ENCODE results near the gene SLC6A3.

SLC6A3 gene

DNA sequence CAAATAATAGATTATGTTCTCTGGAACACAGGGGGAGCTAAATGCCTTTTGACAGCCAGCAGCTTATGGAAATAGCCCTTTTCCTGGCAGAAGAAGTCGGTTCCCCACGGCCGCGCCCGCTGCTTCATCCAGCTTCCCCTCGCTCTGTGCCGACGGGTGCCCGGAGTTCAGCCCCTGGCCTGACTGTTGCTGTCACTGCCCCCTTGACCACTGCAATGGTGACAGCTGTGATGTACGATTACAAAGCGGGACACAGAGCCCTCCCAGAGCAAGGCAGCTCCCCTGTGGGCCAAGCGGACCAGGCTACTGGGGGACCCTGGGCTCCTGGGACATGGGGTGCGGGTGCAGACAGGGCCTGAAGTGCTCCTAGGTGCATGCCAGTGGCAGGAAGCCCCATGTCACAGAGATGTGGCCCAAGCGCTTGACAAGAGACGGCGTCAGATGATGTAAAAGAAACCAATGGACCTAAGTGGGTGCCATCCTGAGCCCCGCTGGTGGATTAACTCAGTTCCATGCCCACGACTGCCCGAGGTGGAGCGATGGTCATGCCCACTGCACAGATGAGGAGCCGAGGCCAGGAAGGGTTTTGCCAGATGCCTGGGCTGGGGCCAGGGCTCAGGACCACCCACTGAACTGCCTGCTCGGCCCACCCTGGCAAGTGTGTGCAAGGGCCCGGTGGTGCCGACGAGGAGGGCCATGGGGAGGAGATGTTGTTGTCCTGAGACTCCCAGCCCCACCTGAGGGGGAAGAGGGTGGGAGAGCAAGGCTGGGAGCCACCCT is 87.1 kb downstream of the SLC6A3 start:
- DNase-seq (ENCODE audit: low read depth): no peak
- no peak overlapping the region for H3K4me3 ChIP-seq (ENCODE audit: low read length)
- TF ChIP-seq, protein P1, sequence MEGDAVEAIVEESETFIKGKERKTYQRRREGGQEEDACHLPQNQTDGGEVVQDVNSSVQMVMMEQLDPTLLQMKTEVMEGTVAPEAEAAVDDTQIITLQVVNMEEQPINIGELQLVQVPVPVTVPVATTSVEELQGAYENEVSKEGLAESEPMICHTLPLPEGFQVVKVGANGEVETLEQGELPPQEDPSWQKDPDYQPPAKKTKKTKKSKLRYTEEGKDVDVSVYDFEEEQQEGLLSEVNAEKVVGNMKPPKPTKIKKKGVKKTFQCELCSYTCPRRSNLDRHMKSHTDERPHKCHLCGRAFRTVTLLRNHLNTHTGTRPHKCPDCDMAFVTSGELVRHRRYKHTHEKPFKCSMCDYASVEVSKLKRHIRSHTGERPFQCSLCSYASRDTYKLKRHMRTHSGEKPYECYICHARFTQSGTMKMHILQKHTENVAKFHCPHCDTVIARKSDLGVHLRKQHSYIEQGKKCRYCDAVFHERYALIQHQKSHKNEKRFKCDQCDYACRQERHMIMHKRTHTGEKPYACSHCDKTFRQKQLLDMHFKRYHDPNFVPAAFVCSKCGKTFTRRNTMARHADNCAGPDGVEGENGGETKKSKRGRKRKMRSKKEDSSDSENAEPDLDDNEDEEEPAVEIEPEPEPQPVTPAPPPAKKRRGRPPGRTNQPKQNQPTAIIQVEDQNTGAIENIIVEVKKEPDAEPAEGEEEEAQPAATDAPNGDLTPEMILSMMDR (IDR thresholded peaks at IDR 0.05; ENCODE audit: insufficient read depth, low read depth, low read length, missing control alignments): no peak

DNA sequence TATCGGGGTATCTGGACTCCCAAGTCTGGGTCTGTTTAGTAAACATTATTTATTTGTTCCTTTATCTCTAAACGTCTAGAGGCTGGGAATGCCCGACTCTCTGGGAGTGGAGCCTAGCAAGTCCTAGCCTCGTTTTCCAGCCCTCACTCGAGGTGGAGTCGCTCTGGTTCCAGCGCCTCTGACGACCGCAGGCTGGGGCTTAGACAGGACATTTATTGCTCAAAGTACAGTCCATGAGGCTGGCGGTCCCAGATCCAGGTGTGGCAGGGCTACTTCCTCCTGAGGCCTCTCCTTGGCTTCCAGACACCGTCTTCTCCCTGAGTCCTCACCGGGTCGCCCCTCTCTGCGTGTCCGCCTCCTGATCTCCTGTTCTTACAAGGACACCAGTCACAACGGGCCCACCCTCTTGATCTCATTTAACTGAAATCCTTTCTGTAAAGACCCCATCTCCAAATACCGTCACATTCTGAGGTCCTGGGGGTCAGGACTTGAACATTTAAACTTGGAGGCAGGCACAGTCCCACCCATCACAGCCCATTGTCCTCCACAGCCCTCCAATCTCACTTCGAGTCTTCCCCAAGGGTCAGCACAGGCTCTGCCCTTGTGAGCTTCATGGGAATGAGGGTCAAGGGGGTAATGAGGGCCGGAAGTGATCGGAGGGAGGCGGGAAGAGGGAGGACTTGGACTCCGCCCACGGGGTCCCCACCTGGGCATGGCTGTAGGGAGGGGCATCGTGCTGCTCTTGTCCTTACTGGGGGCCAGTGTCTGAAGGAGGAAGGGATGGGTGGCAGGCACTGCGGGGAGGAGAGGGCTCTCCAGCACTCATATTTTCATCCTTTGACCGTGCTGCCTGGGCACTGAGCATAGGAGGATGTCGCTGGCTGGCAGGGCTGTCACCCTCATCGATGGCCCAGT is 88.1 kb downstream of the SLC6A3 start:
- no peak for DNase-seq (ENCODE audit: low read depth)
- TF ChIP-seq, protein P1 (IDR thresholded peaks at IDR 0.05; ENCODE audit: insufficient read depth, low read depth, low read length, missing control alignments): no peak
- no peak overlapping the region for H3K4me3 ChIP-seq (ENCODE audit: low read length)

DNA sequence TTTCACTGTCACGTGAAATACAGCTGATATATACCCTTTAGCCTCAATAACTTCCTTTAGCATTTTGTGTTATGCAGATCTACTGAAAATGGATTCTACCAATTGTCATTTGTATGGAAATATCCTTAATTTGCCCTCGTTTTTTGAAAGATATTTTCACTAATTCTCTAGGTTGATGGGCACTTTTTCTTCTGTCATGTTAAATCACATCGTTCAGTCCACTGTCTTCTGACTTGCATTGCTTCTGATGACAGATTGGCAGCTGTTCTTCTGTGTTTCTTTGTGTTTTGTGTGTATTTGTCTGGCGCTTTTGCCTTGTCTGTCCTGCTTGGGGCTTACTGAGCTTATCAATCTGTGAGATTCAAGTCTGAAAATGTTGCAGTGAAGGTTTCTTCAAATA is 90.7 kb downstream of the SLC6A3 start:
- TF ChIP-seq, protein P1 (IDR thresholded peaks at IDR 0.05; ENCODE audit: insufficient read depth, low read depth, low read length, missing control alignments): no peak
- no peak overlapping the region for H3K4me3 ChIP-seq (ENCODE audit: low read length)
- DNase-seq (ENCODE audit: low read depth): no peak

DNA sequence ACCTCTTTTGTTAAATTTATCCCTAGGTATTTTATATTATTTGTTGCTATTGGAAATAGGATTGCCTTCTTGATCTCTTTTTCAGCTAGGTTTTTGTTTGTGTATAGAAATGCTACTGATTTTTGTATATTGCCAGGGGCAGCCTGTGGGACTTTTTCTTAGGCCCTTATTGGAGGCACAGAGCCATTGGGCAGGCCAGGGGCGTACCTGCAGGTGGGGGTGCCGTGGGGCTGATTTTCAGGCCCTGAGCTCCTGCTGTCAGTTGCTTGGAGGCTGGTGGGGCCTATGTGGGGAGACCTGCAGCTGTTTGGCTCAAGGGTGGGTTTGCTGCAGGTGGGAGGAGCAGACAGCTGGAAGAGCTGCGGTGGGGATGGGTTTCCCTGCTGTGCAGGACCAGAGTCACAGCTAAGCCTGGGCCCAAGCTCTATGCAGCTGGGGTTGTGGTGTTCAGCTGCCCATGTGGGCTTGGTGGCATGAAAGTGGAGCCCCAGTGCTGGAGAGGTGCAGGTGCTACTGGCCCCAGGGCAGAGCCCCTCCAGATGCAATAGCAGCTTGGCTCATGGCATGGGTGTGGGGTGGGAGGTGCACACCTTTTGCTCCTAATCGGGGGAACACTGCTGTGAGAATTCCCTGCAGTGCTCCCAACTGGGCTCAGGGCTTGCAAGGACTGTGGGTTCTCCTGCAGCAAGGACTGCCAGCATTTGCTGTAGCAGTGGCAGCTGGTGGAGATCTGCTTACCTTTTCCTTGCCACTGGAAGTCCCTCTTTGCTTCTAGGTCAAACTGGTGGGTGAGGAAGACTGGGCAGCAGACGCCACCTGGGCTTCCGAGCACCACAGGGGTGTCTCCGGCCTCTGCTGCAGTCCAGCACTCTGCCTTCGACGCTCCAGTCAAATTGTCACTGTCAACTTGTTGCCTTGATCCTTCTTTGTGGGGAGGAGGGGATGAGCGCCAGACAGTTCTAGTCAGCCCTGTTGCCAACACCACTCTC is 92.7 kb downstream of the SLC6A3 start:
- TF ChIP-seq, protein P1 (IDR thresholded peaks at IDR 0.05; ENCODE audit: insufficient read depth, low read depth, low read length, missing control alignments): no peak
- no peak overlapping the region for H3K4me3 ChIP-seq (ENCODE audit: low read length)
- DNase-seq (ENCODE audit: low read depth): no peak

DNA sequence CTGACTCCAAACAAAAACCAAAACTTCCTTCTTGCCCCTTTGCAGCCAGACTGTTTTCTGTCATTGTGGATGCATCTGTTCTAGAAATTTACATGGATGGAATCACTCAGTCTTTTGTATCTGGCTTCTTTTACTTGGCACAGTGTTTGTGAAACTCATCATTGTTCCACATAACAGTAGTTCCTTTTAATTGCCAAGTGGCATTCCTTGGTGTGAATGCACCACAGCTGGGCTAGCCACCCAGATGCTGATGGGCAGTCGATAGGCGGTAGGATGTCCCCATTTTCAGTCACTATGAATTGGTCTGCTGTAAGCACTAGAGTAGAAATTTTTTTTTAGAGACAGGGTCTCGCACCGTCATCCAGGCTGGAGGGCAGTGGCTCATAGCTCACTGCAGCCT is 94.1 kb downstream of the SLC6A3 start:
- no peak overlapping the region for H3K4me3 ChIP-seq (ENCODE audit: low read length)
- no peak for DNase-seq (ENCODE audit: low read depth)
- TF ChIP-seq, protein P1 (IDR thresholded peaks at IDR 0.05; ENCODE audit: insufficient read depth, low read depth, low read length, missing control alignments): no peak

DNA sequence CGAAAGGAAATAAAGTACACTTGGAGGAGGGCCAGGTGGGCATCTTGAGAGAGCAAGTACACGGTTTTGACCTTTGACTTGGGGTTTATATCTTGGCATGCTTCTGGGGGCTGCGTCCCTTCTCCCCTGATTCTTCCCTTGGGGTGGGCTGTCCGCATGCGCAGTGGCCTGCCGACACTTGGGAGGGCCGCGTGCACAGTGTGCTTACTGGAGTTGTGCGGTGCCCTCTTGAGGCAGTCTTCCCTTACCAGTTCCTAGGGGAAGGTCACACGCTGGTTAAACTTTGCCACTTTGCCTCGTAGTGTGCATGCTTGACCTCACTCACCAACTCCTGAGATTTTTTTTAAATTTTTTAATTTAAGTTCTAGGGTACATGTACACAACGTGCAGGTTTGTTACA is 96.0 kb downstream of the SLC6A3 start:
- DNase-seq (ENCODE audit: low read depth): no peak
- H3K4me3 ChIP-seq (ENCODE audit: low read length): no peak overlapping the region

More for the DNA sequence above, 96.0 kb downstream of the SLC6A3 start:
- TF ChIP-seq, protein P1 (IDR thresholded peaks at IDR 0.05; ENCODE audit: insufficient read depth, low read depth, low read length, missing control alignments): no peak
